ENCODE results near the gene APMAP.
A peak's percentile ranks its signal among the peaks of the same experiment; 100 is the strongest.

The APMAP gene

GRCh38 chr20:24985802-24986201, 6.7 kb downstream of the APMAP start:
- DNase-seq, result no peak

- DNase-seq, result no peak
These were observed 7.5 kb downstream of the APMAP start for GRCh38 chr20:24984961-24985640.

GRCh38 chr20:24983896-24984295, 8.7 kb downstream of the APMAP start:
- no peak for DNase-seq

GRCh38 chr20:24981790-24982189, 10.8 kb downstream of the APMAP start:
- DNase-seq, result no peak

GRCh38 chr20:24981282-24981681, 11.3 kb downstream of the APMAP start:
- DNase-seq, result no peak

- no peak for DNase-seq
These were observed 12.1 kb downstream of the APMAP start for GRCh38 chr20:24980291-24981053.

- no peak for DNase-seq
These were observed 13.3 kb downstream of the APMAP start for GRCh38 chr20:24979036-24979960.

GRCh38 chr20:24978513-24978912, 14.0 kb downstream of the APMAP start:
- DNase-seq, result no peak

- DNase-seq, result no peak
These were observed 14.8 kb downstream of the APMAP start for GRCh38 chr20:24977797-24978196.

- DNase-seq, result no peak
These were observed 15.2 kb downstream of the APMAP start for GRCh38 chr20:24977336-24977735.

- no peak for DNase-seq
These were observed 20.2 kb downstream of the APMAP start for GRCh38 chr20:24972341-24972740.

- DNase-seq, result no peak
These were observed 21.0 kb downstream of the APMAP start for GRCh38 chr20:24971376-24972101.

- no peak for DNase-seq
These were observed 21.8 kb downstream of the APMAP start for GRCh38 chr20:24970754-24971153.

- DNase-seq, result no peak
These were observed 22.5 kb downstream of the APMAP start for GRCh38 chr20:24970030-24970553.

- DNase-seq, result no peak
These were observed 23.1 kb downstream of the APMAP start for GRCh38 chr20:24969186-24970029.

GRCh38 chr20:24968278-24968800, 24.2 kb downstream of the APMAP start:
- DNase-seq, result peak; percentile 41

- no peak for DNase-seq
These were observed 26.1 kb downstream of the APMAP start for GRCh38 chr20:24966317-24967012.

GRCh38 chr20:24965065-24965919, 27.3 kb downstream of the APMAP start:
- DNase-seq, result peak; percentile 44

GRCh38 chr20:24964506-24964840, 28.1 kb downstream of the APMAP start:
- peak; percentile 74 for DNase-seq

Data from NCI-H1694 treated with DMSO at 0.1 percent for 48 hours (cell line).